Naive thymus-derived CD8-positive, alpha-beta T cell (primary cell): Measurements from ENCODE around the gene EPS8L2. TPM values are rescaled to one million over a fixed set of nuclear protein-coding genes. Genes with fewer than 3 reads are reported as not detected.
A peak's percentile ranks its signal among the peaks of the same experiment; 100 is the strongest.

Source experiments
- ATAC-seq, 2 donors: fragments of 150-1000 bp; cut with Tn5 transposase in 1 of 2; sonication (Bioruptor Pico), chemical (Tn5 transposase) in 1 of 2; 1 replicate in 1 of 2; 2 replicates in 1 of 2; pipeline ENCODE4 v1.10.0; 2021; ENCODE audit warnings: mild to moderate bottlenecking in 2 of 2, moderate library complexity in 2 of 2
- POLR2A ChIA-PET: fragments of 350-600 bp; sonication (Branson Sonifier 250); formaldehyde crosslinking; loops from one replicate; lab custom pipeline; 2021; ENCODE audit warnings: antibody characterized with exemption; lab: Charles Lee
- DNase-seq, 10 donors: peaks; one replicate each; pipeline versions ENCODE4 v3.0.0 to v3.0.0-alpha.2; 2020 to 2022
- H3K27ac Mint-ChIP-seq, 10 donors: one replicate each; pipeline ENCODE4 v1.8.0; 2020 to 2022; ENCODE audit warnings: mild to moderate bottlenecking in 10 of 10, mixed read lengths in 10 of 10, moderate library complexity in 4 of 10, inconsistent platforms in 1 of 10
- H3K27me3 Mint-ChIP-seq, 5 donors: one replicate each; pipeline ENCODE4 v1.8.0; 2021 to 2022; ENCODE audit warnings: mixed read lengths in 5 of 5
- H3K36me3 Mint-ChIP-seq, 3 donors: one replicate each; pipeline ENCODE4 v1.8.0; 2020 to 2022; ENCODE audit warnings: mixed read lengths in 3 of 3, mild to moderate bottlenecking in 2 of 3, inconsistent platforms in 1 of 3
- H3K4me1 Mint-ChIP-seq, 4 donors: one replicate each; pipeline ENCODE4 v1.8.0; 2021 to 2022; ENCODE audit warnings: mixed read lengths in 4 of 4
- H3K4me3 Mint-ChIP-seq, 10 donors: one replicate each; pipeline ENCODE4 v1.8.0; 2020 to 2022; ENCODE audit warnings: mild to moderate bottlenecking in 10 of 10, mixed read lengths in 10 of 10, moderate library complexity in 6 of 10, inconsistent platforms in 1 of 10
- H3K9me3 Mint-ChIP-seq, 9 donors: one replicate each; pipeline ENCODE4 v1.8.0; 2020 to 2022; ENCODE audit warnings: mixed read lengths in 9 of 9, mild to moderate bottlenecking in 3 of 9, inconsistent platforms in 1 of 9, moderate library complexity in 1 of 9
- polyA plus RNA-seq, 3 donors: library from polyadenylated mRNA; unstranded; fragments of 300-500 nt; fragmentation: Illumina TruSeq; gene quantifications; one replicate each; pipeline ENCODE4 v1.2.3, GENCODE V29; 2021
- total RNA-seq, 8 experiments: library from RNA in 2 of 8; stranded (reverse) in 2 of 8; gene quantifications; one replicate each; pipeline ENCODE4 v1.2.3 and lab custom pipeline; 2021 to 2026

EPS8L2 gene
- total and polyA plus RNA-seq, 5 experiments from 2014 or later, result 8.2 to 20.4 (median 9.7) TPM

DNA sequence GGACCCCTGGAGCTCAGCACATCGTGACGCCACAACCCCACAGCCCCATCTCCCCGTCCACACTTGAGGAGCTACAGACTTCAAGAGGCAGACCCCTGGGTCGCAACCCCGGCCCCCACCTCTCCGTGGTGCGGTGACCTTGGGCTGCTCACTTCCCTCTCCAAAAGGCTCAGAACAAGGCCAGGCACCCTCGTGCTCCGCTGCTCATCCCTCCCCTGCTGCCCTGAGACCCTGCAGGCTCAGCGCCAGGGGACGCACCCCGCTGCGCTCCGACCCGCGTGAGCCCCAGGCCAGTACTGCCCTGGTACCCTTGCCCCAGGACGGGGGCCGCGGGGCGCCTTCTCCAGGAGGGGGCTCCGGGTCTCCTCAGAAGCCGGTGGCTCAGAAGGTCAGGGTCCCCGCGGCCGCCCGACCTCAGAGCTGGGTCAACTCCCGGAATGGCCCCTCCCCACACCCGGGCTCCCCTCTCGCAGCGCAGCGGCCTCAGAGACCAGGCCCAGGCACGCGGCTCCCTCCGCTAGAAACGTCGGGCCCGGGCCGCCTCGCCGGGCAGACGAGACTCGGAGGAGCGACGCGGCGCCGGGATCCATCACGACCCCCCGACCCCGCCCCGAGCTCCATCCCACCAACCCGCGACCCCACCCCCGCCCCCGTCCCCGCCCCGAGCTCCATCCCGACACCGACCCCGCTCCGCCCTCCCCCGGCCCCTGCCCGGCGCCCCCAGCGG lies 70.7 kb downstream of the EPS8L2 start:
- Mint-ChIP-seq H3K27ac (peak overlapping the region in 8 of 10 donors; percentile 43 to 88 (median 74)), H3K36me3 (no peaks in the 10 kb centered on the region), H3K4me1 (peaks cover 5 to 41% (median 22%) of the 10 kb centered on the region in 4 donors), H3K27me3 (no peaks in the 10 kb centered on the region), H3K4me3 (peak overlapping the region; percentile 69 to 91 (median 76)), H3K9me3 (no peaks in the 10 kb centered on the region)
- POLR2A ChIA-PET, result interaction anchor here (0.9 to 4.2 kb wide), 9 partner anchors 9 to 200 kb away, joined by 3 to 29 read pairs (median 6); partner anchors contain the start of genes PHRF1, PNPLA2 and RPLP2
- ATAC-seq (peak; percentile 45 to 56), DNase-seq (peak in 1 of 10 donors; percentile 28)

Other genes starting within 250 kb of the EPS8L2 start
- 100 to 1,000 TPM; 102 to 107 TPM for gene RNH1, start 199.0 kb upstream of the EPS8L2 start, total RNA-seq
- gene RNH1, start 199.0 kb upstream of the EPS8L2 start, polyA plus RNA-seq, result 100 to 1,000 TPM; 152 to 198 (median 170) TPM
- 10 to 100 TPM; 36.2 to 40.7 TPM for gene HRAS, start 170.7 kb upstream of the EPS8L2 start, total RNA-seq
- gene HRAS, start 170.7 kb upstream of the EPS8L2 start, polyA plus RNA-seq, result 10 to 100 TPM in 2 of 3 donors, 1 to 10 TPM in 1; 8.6 to 26.7 (median 15.3) TPM
- gene LRRC56, start 168.7 kb upstream of the EPS8L2 start, total RNA-seq, result 1 to 10 TPM; 4.4 to 5.2 TPM
- 1 to 10 TPM in 1 of 3 donors, under 1 TPM in 2; 0.32 to 1.1 (median 0.44) TPM for gene LRRC56, start 168.7 kb upstream of the EPS8L2 start, polyA plus RNA-seq
- gene LMNTD2, start 145.5 kb upstream of the EPS8L2 start, total RNA-seq, result 1 to 10 TPM; 6.5 to 7.2 TPM
- gene LMNTD2, start 145.5 kb upstream of the EPS8L2 start, polyA plus RNA-seq, result 1 to 10 TPM in 1 of 3 donors, under 1 TPM in 2; 0.96 to 1.9 (median 0.99) TPM
- gene RASSF7, start 145.3 kb upstream of the EPS8L2 start, total RNA-seq, result 10 to 100 TPM; 33.7 to 37.6 TPM
- gene RASSF7, start 145.3 kb upstream of the EPS8L2 start, polyA plus RNA-seq, result 10 to 100 TPM; 22.5 to 32.3 (median 24.2) TPM
- 10 to 100 TPM; 48.9 to 54.7 TPM for gene PHRF1, start 129.8 kb upstream of the EPS8L2 start, total RNA-seq
- 10 to 100 TPM in 1 of 3 donors, 1 to 10 TPM in 2; 3.5 to 19.8 (median 6.7) TPM for gene PHRF1, start 129.8 kb upstream of the EPS8L2 start, polyA plus RNA-seq
- 10 to 100 TPM; 55.0 to 55.2 TPM for gene IRF7, start 90.3 kb upstream of the EPS8L2 start, total RNA-seq
- 10 to 100 TPM; 19.8 to 38.6 (median 25.3) TPM for gene IRF7, start 90.3 kb upstream of the EPS8L2 start, polyA plus RNA-seq
- not detected for gene CDHR5, start 81.3 kb upstream of the EPS8L2 start, total RNA-seq
- not detected for gene CDHR5, start 81.3 kb upstream of the EPS8L2 start, polyA plus RNA-seq
- not detected for gene SCT, start 79.0 kb upstream of the EPS8L2 start, total RNA-seq
- gene SCT, start 79.0 kb upstream of the EPS8L2 start, polyA plus RNA-seq, result not detected
- gene DRD4, start 69.0 kb upstream of the EPS8L2 start, total RNA-seq, result 1 to 10 TPM; 1.2 to 1.4 TPM
- gene DRD4, start 69.0 kb upstream of the EPS8L2 start, polyA plus RNA-seq, result not detected
- 10 to 100 TPM; 46.5 to 51.0 TPM for gene DEAF1, start 11.0 kb upstream of the EPS8L2 start, total RNA-seq
- 10 to 100 TPM; 27.0 to 58.2 (median 27.9) TPM for gene DEAF1, start 11.0 kb upstream of the EPS8L2 start, polyA plus RNA-seq
- 10 to 100 TPM; 46.0 to 49.2 TPM for gene TMEM80, start 10.4 kb upstream of the EPS8L2 start, total RNA-seq
- gene TMEM80, start 10.4 kb upstream of the EPS8L2 start, polyA plus RNA-seq, result 10 to 100 TPM; 22.2 to 44.6 (median 32.4) TPM
- 100 to 1,000 TPM; 120 to 124 TPM for gene TALDO1, start 41.2 kb downstream of the EPS8L2 start, total RNA-seq
- 100 to 1,000 TPM; 160 to 173 (median 166) TPM for gene TALDO1, start 41.2 kb downstream of the EPS8L2 start, polyA plus RNA-seq
- 10 to 100 TPM; 57.0 to 65.6 TPM for gene GATD1, start 71.3 kb downstream of the EPS8L2 start, total RNA-seq
- 10 to 100 TPM in 2 of 3 donors, 1 to 10 TPM in 1; 7.2 to 20.7 (median 12.8) TPM for gene GATD1, start 71.3 kb downstream of the EPS8L2 start, polyA plus RNA-seq
- gene CEND1, start 83.9 kb downstream of the EPS8L2 start, total RNA-seq, result not detected
- not detected for gene CEND1, start 83.9 kb downstream of the EPS8L2 start, polyA plus RNA-seq
- gene SLC25A22, start 92.0 kb downstream of the EPS8L2 start, total RNA-seq, result 10 to 100 TPM; 18.1 to 19.2 TPM
- gene SLC25A22, start 92.0 kb downstream of the EPS8L2 start, polyA plus RNA-seq, result 10 to 100 TPM in 1 of 3 donors, 1 to 10 TPM in 2; 6.4 to 16.4 (median 6.5) TPM
- 10 to 100 TPM; 37.7 to 40.7 TPM for gene PIDD1, start 99.0 kb downstream of the EPS8L2 start, total RNA-seq
- gene PIDD1, start 99.0 kb downstream of the EPS8L2 start, polyA plus RNA-seq, result 1 to 10 TPM; 2.5 to 6.6 (median 4.1) TPM
- gene RPLP2, start 103.7 kb downstream of the EPS8L2 start, total RNA-seq, result 1,000 to 10,000 TPM; 5,498 to 5,522 TPM
- gene RPLP2, start 103.7 kb downstream of the EPS8L2 start, polyA plus RNA-seq, result 1,000 to 10,000 TPM; 4,080 to 5,338 (median 4,376) TPM
- gene PNPLA2, start 112.7 kb downstream of the EPS8L2 start, total RNA-seq, result 100 to 1,000 TPM; 248 to 251 TPM
- 10 to 100 TPM; 20.5 to 42.7 (median 31.5) TPM for gene PNPLA2, start 112.7 kb downstream of the EPS8L2 start, polyA plus RNA-seq
- gene CRACR2B, start 121.7 kb downstream of the EPS8L2 start, total RNA-seq, result under 1 TPM; 0.60 to 0.85 TPM
- under 1 TPM in 1 of 3 donors, not detected in 2; 0.18 TPM for gene CRACR2B, start 121.7 kb downstream of the EPS8L2 start, polyA plus RNA-seq
- gene CD151, start 126.7 kb downstream of the EPS8L2 start, total RNA-seq, result 10 to 100 TPM; 20.8 to 24.3 TPM
- gene CD151, start 126.7 kb downstream of the EPS8L2 start, polyA plus RNA-seq, result 10 to 100 TPM in 2 of 3 donors, 1 to 10 TPM in 1; 9.4 to 11.2 (median 10.2) TPM
- gene POLR2L, start 136.3 kb downstream of the EPS8L2 start, total RNA-seq, result 10 to 100 TPM; 50.3 to 50.6 TPM
- gene POLR2L, start 136.3 kb downstream of the EPS8L2 start, polyA plus RNA-seq, result 100 to 1,000 TPM in 1 of 3 donors, 10 to 100 TPM in 2; 96.5 to 102 (median 99.7) TPM
- gene TSPAN4, start 136.6 kb downstream of the EPS8L2 start, total RNA-seq, result 1 to 10 TPM; 6.0 to 8.9 TPM
- gene TSPAN4, start 136.6 kb downstream of the EPS8L2 start, polyA plus RNA-seq, result 10 to 100 TPM in 1 of 3 donors, 1 to 10 TPM in 2; 7.2 to 12.8 (median 8.3) TPM
- gene CHID1, start 204.6 kb downstream of the EPS8L2 start, total RNA-seq, result 10 to 100 TPM; 54.6 to 55.8 TPM
- 10 to 100 TPM; 50.2 to 61.5 (median 54.7) TPM for gene CHID1, start 204.6 kb downstream of the EPS8L2 start, polyA plus RNA-seq
- 10 to 100 TPM; 77.8 to 80.8 TPM for gene AP2A2, start 219.6 kb downstream of the EPS8L2 start, total RNA-seq
- 10 to 100 TPM in 2 of 3 donors, 1 to 10 TPM in 1; 8.2 to 13.9 (median 11.6) TPM for gene AP2A2, start 219.6 kb downstream of the EPS8L2 start, polyA plus RNA-seq